A549 treated with ZK216348 at 1 μM for 4 hours (cell line): ENCODE data around the gene SPRYD4. TPM values are rescaled to one million over a fixed set of nuclear protein-coding genes. Genes with fewer than 3 reads are reported as not detected.

Source experiments
- total RNA-seq: library from RNA; stranded (reverse); fragments of 200-300 nt; extraction: Qiagen RNA extraction; gene quantifications from 5 replicates; pipeline ENCODE4 v1.2.3, GENCODE V29; 2022; ENCODE audit warnings: low read depth

Gene SPRYD4
- total RNA-seq = 1.5 to 2.0 TPM (median 1.9 TPM) in 5 replicates

GRCh38 chr12:56468216-56469006 lies at the start of gene SPRYD4:
Gene SPRYD4 (plus strand): TSS chr12:56468578. CDS start chr12:56468592, 14 bp downstream.

GRCh38 chr12:56448860-56449621 lies 19.3 kb upstream of the SPRYD4 start, which contains the start of gene TIMELESS:
Gene TIMELESS (minus strand): TSS chr12:56449426. CDS start chr12:56434170, 15,256 bp downstream.

GRCh38 chr12:56454557-56454956 lies 13.8 kb upstream of the SPRYD4 start, which contains the start of gene MIP:
Gene MIP (minus strand): TSS chr12:56454657. CDS start chr12:56454613, 44 bp downstream.

GRCh38 chr12:56488041-56488955 lies 19.9 kb downstream of the SPRYD4 start, which contains the start of gene GLS2:
Gene GLS2 (minus strand): TSS chr12:56488161. CDS start chr12:56488118, 43 bp downstream.

GRCh38 chr12:56521590-56522371 lies 53.4 kb downstream of the SPRYD4 start, which contains the start of gene RBMS2:
Gene RBMS2 (plus strand): TSS chr12:56521820. CDS start chr12:56522024, 204 bp downstream.

Other genes starting within 250 kb of the SPRYD4 start
- 22.5 to 29.2 TPM (median 24.2 TPM) in 5 replicates for gene RNF41, start 246.7 kb upstream of the SPRYD4 start, total RNA-seq
- gene NABP2, start 244.2 kb upstream of the SPRYD4 start, total RNA-seq = 58.8 to 64.0 TPM (median 61.2 TPM) in 5 replicates
- gene SLC39A5, start 238.5 kb upstream of the SPRYD4 start, total RNA-seq = 0.21 TPM in 1 of 5 replicates, not detected in the others
- gene ANKRD52, start 210.2 kb upstream of the SPRYD4 start, total RNA-seq = 30.3 to 53.2 TPM (median 47.3 TPM) in 5 replicates
- 16.1 to 18.7 TPM (median 17.7 TPM) in 5 replicates for gene COQ10A, start 201.6 kb upstream of the SPRYD4 start, total RNA-seq
- gene CS, start 168.2 kb upstream of the SPRYD4 start, total RNA-seq = 154 to 178 TPM (median 157 TPM) in 5 replicates
- 128 to 145 TPM (median 143 TPM) in 5 replicates for gene CNPY2, start 152.6 kb upstream of the SPRYD4 start, total RNA-seq
- 10.7 to 20.5 TPM (median 16.5 TPM) in 5 replicates for gene PAN2, start 134.6 kb upstream of the SPRYD4 start, total RNA-seq
- gene IL23A, start 129.7 kb upstream of the SPRYD4 start, total RNA-seq = 0.31 to 0.70 TPM (median 0.46 TPM) in 5 replicates
- gene STAT2, start 108.5 kb upstream of the SPRYD4 start, total RNA-seq = 11.3 to 15.1 TPM (median 12.0 TPM) in 5 replicates
- gene APOF, start 105.7 kb upstream of the SPRYD4 start, total RNA-seq = not detected in 5 replicates
- gene TIMELESS, start 19.2 kb upstream of the SPRYD4 start, total RNA-seq = 31.9 to 39.8 TPM (median 38.2 TPM) in 5 replicates
- gene MIP, start 13.9 kb upstream of the SPRYD4 start, total RNA-seq = not detected in 5 replicates
- gene GLS2, start 19.6 kb downstream of the SPRYD4 start, total RNA-seq = 0.12 to 1.5 TPM (median 0.27 TPM) in 3 of 5 replicates, not detected in the others
- 8.0 to 16.8 TPM (median 14.3 TPM) in 5 replicates for gene RBMS2, start 53.2 kb downstream of the SPRYD4 start, total RNA-seq
- gene BAZ2A, start 161.7 kb downstream of the SPRYD4 start, total RNA-seq = 27.8 to 46.8 TPM (median 42.9 TPM) in 5 replicates
- 708 to 1,018 TPM (median 924 TPM) in 5 replicates for gene ATP5F1B, start 177.4 kb downstream of the SPRYD4 start, total RNA-seq
- gene PTGES3, start 219.7 kb downstream of the SPRYD4 start, total RNA-seq = 257 to 433 TPM (median 394 TPM) in 5 replicates